NCI-H524 treated with DMSO at 0.1 percent for 48 hours (cell line): ENCODE data around the gene ARHGAP24.
A peak's percentile ranks its signal among the peaks of the same experiment; 100 is the strongest.

Experiments used
- DNase-seq: peaks from one replicate; lab custom pipeline; 2025; lab: John Stamatoyannopoulos, UW

ARHGAP24 gene

GRCh38 chr4:86026720-86027119, 551.8 kb downstream of the ARHGAP24 start:
- DNase-seq = no peak

- DNase-seq = no peak
Observed at GRCh38 chr4:86031927-86032326, 557.0 kb downstream of the ARHGAP24 start.

- DNase-seq = no peak
Observed at GRCh38 chr4:86032476-86033022, 557.6 kb downstream of the ARHGAP24 start.

GRCh38 chr4:86033171-86033570, 558.2 kb downstream of the ARHGAP24 start:
- DNase-seq = no peak

GRCh38 chr4:86034616-86035015, 559.7 kb downstream of the ARHGAP24 start:
- no peak for DNase-seq

GRCh38 chr4:86035688-86036087, 560.7 kb downstream of the ARHGAP24 start:
- no peak for DNase-seq

GRCh38 chr4:86036736-86037135, 561.8 kb downstream of the ARHGAP24 start:
- DNase-seq = no peak

- DNase-seq = no peak
Observed at GRCh38 chr4:86038037-86038436, 563.1 kb downstream of the ARHGAP24 start.

- DNase-seq = peak; percentile 3
Observed at GRCh38 chr4:86043755-86044592, 569.0 kb downstream of the ARHGAP24 start.

GRCh38 chr4:86044593-86044985, 569.6 kb downstream of the ARHGAP24 start:
- DNase-seq = no peak

- no peak for DNase-seq
Observed at GRCh38 chr4:86048426-86048825, 573.5 kb downstream of the ARHGAP24 start.

- DNase-seq = no peak
Observed at GRCh38 chr4:86050496-86050895, 575.5 kb downstream of the ARHGAP24 start.
